NCI-H524 (cell line): ENCODE results near the gene TANC1.

Source experiments
- DNase-seq, 2 experiments: peaks; one replicate each; lab custom pipeline; 2025; lab: John Stamatoyannopoulos, UW

The TANC1 gene

GRCh38 chr2:159225025-159226016, 256.9 kb downstream of the TANC1 start:
- DNase-seq: no peak

GRCh38 chr2:159226059-159226461, 257.6 kb downstream of the TANC1 start:
- no peak for DNase-seq

- DNase-seq: no peak
Measured at GRCh38 chr2:159226608-159227385, 258.4 kb downstream of the TANC1 start.

GRCh38 chr2:159227467-159227866, 259.0 kb downstream of the TANC1 start:
- no peak for DNase-seq

- DNase-seq: peak in 1 of 2 experiments; percentile 3
Measured at GRCh38 chr2:159228081-159228581, 259.7 kb downstream of the TANC1 start.

- no peak for DNase-seq
Measured at GRCh38 chr2:159229476-159230144, 261.2 kb downstream of the TANC1 start.

- DNase-seq: no peak
Measured at GRCh38 chr2:159230145-159230877, 261.9 kb downstream of the TANC1 start.

GRCh38 chr2:159232456-159233170, 264.2 kb downstream of the TANC1 start:
- no peak for DNase-seq

GRCh38 chr2:159234868-159235267, 266.4 kb downstream of the TANC1 start:
- DNase-seq: no peak

- no peak for DNase-seq
Measured at GRCh38 chr2:159243529-159243928, 275.1 kb downstream of the TANC1 start.

GRCh38 chr2:159246325-159246988, 278.0 kb downstream of the TANC1 start:
- no peak for DNase-seq

GRCh38 chr2:159249990-159250715, 281.7 kb downstream of the TANC1 start:
- DNase-seq: no peak

GRCh38 chr2:159251296-159252173, 283.1 kb downstream of the TANC1 start:
- no peak for DNase-seq

- DNase-seq: no peak
Measured at GRCh38 chr2:159252905-159253304, 284.5 kb downstream of the TANC1 start.

GRCh38 chr2:159256159-159256558, 287.7 kb downstream of the TANC1 start:
- no peak for DNase-seq

- DNase-seq: no peak
Measured at GRCh38 chr2:159262226-159262625, 293.8 kb downstream of the TANC1 start.

GRCh38 chr2:159262904-159263303, 294.5 kb downstream of the TANC1 start:
- DNase-seq: no peak

- DNase-seq: no peak
Measured at GRCh38 chr2:159265171-159265576, 296.7 kb downstream of the TANC1 start.
